ENCODE results near the gene B4GALT3. TPM values are rescaled to one million over a fixed set of nuclear protein-coding genes. Genes with fewer than 3 reads are reported as not detected.

The B4GALT3 gene
- total and polyA plus RNA-seq, 2 donors (not counting 3 experiments of a cell fraction or from before 2014, with no cell fraction given) = 39.5 to 60.4 TPM

GRCh38 chr1:161215076-161215475, 37.8 kb upstream of the B4GALT3 start, which contains the start of gene FCER1G:
TSS of gene FCER1G (plus strand) at chr1:161215295. CDS start at chr1:161215322, 27 bp downstream.
- dilution Hi-C loops (cut with MboI; ENCODE audit: extremely low pct_ligation_motif_present, low sequenced_read_pairs) = no loop called here
- intact Hi-C loops (cut with micrococcal nuclease) = no loop called here
- no peak within 1 kb of the TSS for H3K4me3 ChIP-seq (replicated peaks in 1 of 3; ENCODE audit: insufficient read depth in 1 of 3, low read depth in 1 of 3, low read length in 3 of 3)
- H3K36me3 ChIP-seq (ENCODE audit: control insufficient read depth in 2 of 2, extremely low read depth in 1 of 2, insufficient read depth in 2 of 2, low read length in 2 of 2) = peaks cover 29 to 31% of the 10 kb centered on the region in 2 experiments
- no TSS peak for BruUV-seq (replicated peaks)
- no peak within 1 kb of the TSS for H3K9ac ChIP-seq (replicated peaks; ENCODE audit: extremely low read depth, insufficient read depth, low read length)
- no peaks in the 10 kb centered on the region for H4K20me1 ChIP-seq (replicated peaks; ENCODE audit: control insufficient read depth, extremely low read depth, insufficient read depth, low read length)
- no peak for TF ChIP-seq MYC (IDR thresholded peaks at IDR 0.05; ENCODE audit: low read depth, low read length)
- TF ChIP-seq FOS (IDR thresholded peaks at IDR 0.05; ENCODE audit: borderline replicate concordance, insufficient read depth, low read length) = no peak
- no peak within 1 kb of the TSS for H2AFZ ChIP-seq (ENCODE audit: low read depth, low read length)
- no peaks in the 10 kb centered on the region for H3K9me1 ChIP-seq (replicated peaks; ENCODE audit: control insufficient read depth, extremely low read depth, insufficient read depth, low read length)
- peaks cover 4% of the 10 kb centered on the region for H3K79me2 ChIP-seq (ENCODE audit: control insufficient read depth, insufficient read depth, low read length)
- DNase-seq (ENCODE audit: low read depth, low spot score) (no peak), FAIRE-seq (no peak)
- no peaks in the 10 kb centered on the region for H3K27me3 ChIP-seq (ENCODE audit: control insufficient read depth in 2 of 2, insufficient read depth in 2 of 2, low read length in 2 of 2)
- POLR2A ChIA-PET = interaction anchor here (0.7 kb wide), 1 partner anchor 88 kb away, joined by 3 read pairs; no protein-coding TSS in a partner anchor
- H3K4me2 ChIP-seq (ENCODE audit: insufficient read depth, low read length) = no peak within 1 kb of the TSS
- no peak within 1 kb of the TSS for H3K27ac ChIP-seq (ENCODE audit: insufficient read depth, low read depth, low read length)
- peaks cover 11% of the 10 kb centered on the region for H3K4me1 ChIP-seq (ENCODE audit: control insufficient read depth, extremely low read depth, insufficient read depth, low read length)
- H3K9me3 ChIP-seq (replicated peaks; ENCODE audit: control insufficient read depth, insufficient read depth, low read length) = no peaks in the 10 kb centered on the region
- CTCF ChIA-PET = interaction anchor here (1.1 to 2.9 kb wide), 5 partner anchors 9 to 167 kb away, joined by 3 to 24 read pairs (median 8); partner anchors contain the start of gene TOMM40L

GRCh38 chr1:161214369-161214768, 37.1 kb upstream of the B4GALT3 start:
- TF ChIP-seq MYC (IDR thresholded peaks at IDR 0.05; ENCODE audit: low read depth, low read length) = no peak
- no peak for TF ChIP-seq GATA2 (IDR thresholded peaks at IDR 0.05; ENCODE audit: insufficient read depth, insufficient read length, low read depth, low read length)
- no peak for TF ChIP-seq EZH2 (IDR thresholded peaks at IDR 0.05; ENCODE audit: borderline replicate concordance, low read depth, low read length, severe bottlenecking)
- no peak for TF ChIP-seq POLR2A (IDR thresholded peaks at IDR 0.05; ENCODE audit: low read depth, low read length)
- TF ChIP-seq POLR2AphosphoS5 (IDR thresholded peaks at IDR 0.05; ENCODE audit: insufficient read depth, low read depth, low read length) = no peak
- no peak for TF ChIP-seq JUN (IDR thresholded peaks at IDR 0.05; ENCODE audit: borderline replicate concordance, insufficient read depth, insufficient read length, low read depth)
- no peak for TF ChIP-seq FOS (IDR thresholded peaks at IDR 0.05; ENCODE audit: borderline replicate concordance, insufficient read depth, low read length)
- no peak for TF ChIP-seq CTCF (IDR thresholded peaks at IDR 0.05; ENCODE audit: extremely low read depth in 1 of 2, insufficient read depth in 1 of 2, low read depth in 1 of 2, low read length in 2 of 2)
- TF ChIP-seq MAX (IDR thresholded peaks at IDR 0.05; ENCODE audit: insufficient read depth, insufficient read length) = no peak

More at GRCh38 chr1:161214369-161214768, 37.1 kb upstream of the B4GALT3 start:
- peaks cover 30 to 37% of the 10 kb centered on the region in 2 experiments for H3K36me3 ChIP-seq (ENCODE audit: control insufficient read depth in 2 of 2, extremely low read depth in 1 of 2, insufficient read depth in 2 of 2, low read length in 2 of 2)
- intact Hi-C loops (cut with micrococcal nuclease) (no loop called here), dilution Hi-C loops (cut with MboI; ENCODE audit: extremely low pct_ligation_motif_present, low sequenced_read_pairs) (no loop called here)
- peaks cover 11% of the 10 kb centered on the region for H3K4me1 ChIP-seq (ENCODE audit: control insufficient read depth, extremely low read depth, insufficient read depth, low read length)
- no peaks in the 10 kb centered on the region for H3K9me3 ChIP-seq (replicated peaks; ENCODE audit: control insufficient read depth, insufficient read depth, low read length)
- H2AFZ ChIP-seq (ENCODE audit: low read depth, low read length) = no peak overlapping the region
- FAIRE-seq (no peak), DNase-seq (ENCODE audit: low read depth, low spot score) (no peak)
- no peak overlapping the region for H3K4me3 ChIP-seq (replicated peaks in 1 of 3; ENCODE audit: insufficient read depth in 1 of 3, low read depth in 1 of 3, low read length in 3 of 3)
- H4K20me1 ChIP-seq (replicated peaks; ENCODE audit: control insufficient read depth, extremely low read depth, insufficient read depth, low read length) = no peaks in the 10 kb centered on the region
- no peak overlapping the region for H3K4me2 ChIP-seq (ENCODE audit: insufficient read depth, low read length)
- no peaks in the 10 kb centered on the region for H3K9me1 ChIP-seq (replicated peaks; ENCODE audit: control insufficient read depth, extremely low read depth, insufficient read depth, low read length)
- ChIA-PET POLR2A (no interaction called here), CTCF (no interaction called here)
- H3K27ac ChIP-seq (ENCODE audit: insufficient read depth, low read depth, low read length) = no peak overlapping the region
- H3K27me3 ChIP-seq (ENCODE audit: control insufficient read depth in 2 of 2, insufficient read depth in 2 of 2, low read length in 2 of 2) = no peaks in the 10 kb centered on the region
- H3K79me2 ChIP-seq (ENCODE audit: control insufficient read depth, insufficient read depth, low read length) = peaks cover 4% of the 10 kb centered on the region
- BruUV-seq (replicated peaks) = no TSS peak
- H3K9ac ChIP-seq (replicated peaks; ENCODE audit: extremely low read depth, insufficient read depth, low read length) = no peak overlapping the region
